ENCODE results near the gene TXNRD2. TPM values are rescaled to one million over a fixed set of nuclear protein-coding genes. Genes with fewer than 3 reads are reported as not detected.

The TXNRD2 gene
- total RNA-seq, 2 donors from 2014 or later = 22.3 to 29.5 TPM

GRCh38 chr22:19879643-19879991, 62.0 kb downstream of the TXNRD2 start:
- no peak for TF ChIP-seq CTCF (IDR thresholded peaks at IDR 0.05)
- no peak for DNase-seq
- Histone ChIP-seq H3K27me3 (no peaks in the 10 kb centered on the region), H3K4me1 (no peaks in the 10 kb centered on the region), H3K4me3 (no peak overlapping the region), H3K36me3 (no peaks in the 10 kb centered on the region), H3K9ac (ENCODE audit: low read depth in 2 of 2, low read length in 2 of 2) (no peak overlapping the region), H3K27ac (no peak overlapping the region), H3K9me3 (no peaks in the 10 kb centered on the region)
- intact Hi-C loops (cut with DNase I) = no loop called here

- intact Hi-C loops (cut with DNase I) = no loop called here
- H3K4me1 ChIP-seq = no peaks in the 10 kb centered on the region
- H3K36me3 ChIP-seq = no peaks in the 10 kb centered on the region
- no peak overlapping the region for H3K27ac ChIP-seq
- TF ChIP-seq CTCF (IDR thresholded peaks at IDR 0.05) = no peak
- no peak overlapping the region for H3K9ac ChIP-seq (ENCODE audit: low read depth in 2 of 2, low read length in 2 of 2)
- no peaks in the 10 kb centered on the region for H3K9me3 ChIP-seq
- DNase-seq = no peak
- H3K4me3 ChIP-seq = no peak overlapping the region
- no peaks in the 10 kb centered on the region for H3K27me3 ChIP-seq
Measured at GRCh38 chr22:19879246-19879570, 62.4 kb downstream of the TXNRD2 start.

DNA sequence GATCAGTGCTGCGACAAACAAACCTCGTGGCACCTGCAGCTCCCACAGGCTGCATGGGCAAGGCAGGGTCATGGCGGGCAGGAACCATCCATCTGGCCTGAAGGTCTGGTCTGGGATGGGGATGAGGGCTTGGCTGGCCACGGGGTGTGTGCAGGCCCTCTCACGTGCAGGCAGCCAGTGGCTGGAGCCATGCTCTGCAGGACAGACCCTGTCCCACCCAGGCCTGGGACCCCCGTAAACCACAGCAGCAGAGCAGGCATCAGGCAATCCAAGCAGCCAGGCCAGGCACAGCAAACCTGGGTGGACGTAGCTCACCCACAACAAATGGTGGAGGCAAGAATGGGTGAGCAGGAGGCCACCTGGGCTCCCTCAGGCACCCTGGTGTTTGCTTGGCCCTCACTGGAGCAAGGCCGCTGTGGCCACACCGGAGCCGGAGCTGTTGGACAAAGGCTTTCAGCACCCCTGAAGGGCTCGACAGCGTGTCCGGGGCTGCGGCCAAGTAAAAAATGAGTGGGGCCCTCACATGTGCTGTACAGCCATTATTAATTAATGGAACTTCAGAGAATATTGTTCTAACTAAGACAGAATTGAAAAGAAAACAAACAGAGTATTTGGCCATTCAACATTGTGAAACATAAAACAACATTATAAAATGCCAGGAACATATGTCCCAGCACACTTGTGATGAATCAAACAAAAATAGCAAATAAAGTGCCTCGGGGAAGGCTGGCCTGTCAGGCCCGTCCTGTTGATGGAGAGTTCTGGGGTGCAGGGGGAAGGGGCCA, 63.0 kb downstream of the TXNRD2 start:
- Histone ChIP-seq H3K36me3 (no peaks in the 10 kb centered on the region), H3K27ac (no peak overlapping the region), H3K9me3 (no peaks in the 10 kb centered on the region), H3K4me3 (no peak overlapping the region), H3K9ac (ENCODE audit: low read depth in 2 of 2, low read length in 2 of 2) (no peak overlapping the region), H3K4me1 (peaks cover 5% of the 10 kb centered on the region), H3K27me3 (no peaks in the 10 kb centered on the region)
- intact Hi-C loops (cut with DNase I) = no loop called here
- DNase-seq = no peak
- no peak for TF ChIP-seq CTCF (IDR thresholded peaks at IDR 0.05)

DNA sequence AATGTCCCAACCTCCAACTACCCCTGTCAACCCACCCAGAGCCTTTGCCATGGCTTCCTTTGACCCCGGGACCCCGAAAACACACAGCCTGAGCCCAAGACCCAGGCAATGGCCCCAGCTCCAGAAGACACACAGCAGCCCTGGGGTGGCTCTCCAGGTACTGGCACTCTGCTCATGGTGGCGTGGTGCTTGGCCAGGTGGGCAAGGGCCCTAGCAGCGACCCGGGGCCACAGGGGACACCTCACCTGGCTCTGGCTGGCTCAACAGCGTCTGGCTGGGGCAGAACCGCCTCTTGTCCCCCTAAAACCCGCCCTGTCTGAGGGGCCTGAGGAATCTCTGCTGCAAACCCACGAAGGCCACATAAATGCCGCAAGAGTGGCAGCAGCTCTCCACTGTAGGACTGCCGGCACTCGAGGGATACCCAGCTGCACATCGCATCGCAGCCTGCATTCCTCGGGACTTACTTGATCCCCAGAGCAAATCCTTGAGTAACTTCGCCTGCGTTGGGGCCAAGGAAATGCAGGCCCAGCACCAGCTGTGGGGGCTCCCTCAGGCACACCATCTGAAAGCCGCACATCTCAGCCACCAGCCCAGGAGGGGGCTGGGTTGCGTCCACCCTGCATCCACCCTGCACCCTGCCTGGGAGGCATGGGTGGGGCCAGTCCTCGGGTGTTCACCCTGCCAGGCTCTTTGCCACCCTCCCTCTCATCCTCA, 63.8 kb downstream of the TXNRD2 start:
- H3K27me3 ChIP-seq = no peaks in the 10 kb centered on the region
- no peak for DNase-seq
- no peaks in the 10 kb centered on the region for H3K9me3 ChIP-seq
- H3K9ac ChIP-seq (ENCODE audit: low read depth in 2 of 2, low read length in 2 of 2) = no peak overlapping the region
- no peak overlapping the region for H3K4me3 ChIP-seq
- no peak for TF ChIP-seq CTCF (IDR thresholded peaks at IDR 0.05)
- H3K27ac ChIP-seq = no peak overlapping the region
- intact Hi-C loops (cut with DNase I) = no loop called here
- H3K36me3 ChIP-seq = no peaks in the 10 kb centered on the region
- peaks cover 9% of the 10 kb centered on the region for H3K4me1 ChIP-seq

- no peak for DNase-seq
- no peak for TF ChIP-seq CTCF (IDR thresholded peaks at IDR 0.05)
- Histone ChIP-seq H3K4me1 (peaks cover 9% of the 10 kb centered on the region), H3K36me3 (no peaks in the 10 kb centered on the region), H3K9me3 (no peaks in the 10 kb centered on the region), H3K27me3 (no peaks in the 10 kb centered on the region), H3K4me3 (no peak overlapping the region), H3K27ac (no peak overlapping the region), H3K9ac (ENCODE audit: low read depth in 2 of 2, low read length in 2 of 2) (no peak overlapping the region)
- intact Hi-C loops (cut with DNase I) = no loop called here
Measured at GRCh38 chr22:19876941-19877625, 64.5 kb downstream of the TXNRD2 start.
